Kidney (tissue), 14 donors: ENCODE measurements around the gene TTC27. TPM values are rescaled to one million over a fixed set of nuclear protein-coding genes. Genes with fewer than 3 reads are reported as not detected.

Experiments
- DNase-seq, 5 donors: peaks; one replicate each; pipeline ENCODE4 v3.0.0-alpha.2; 2013 to 2020
- FAIRE-seq: peaks from 2 replicates; lab custom pipeline; 2012; peaks lifted over from hg19 to GRCh38; lab: Jason Lieb, UNC
- H3K27ac ChIP-seq, 2 donors: one replicate each; pipeline ENCODE4 v1.7.0; 2013; ENCODE audit warnings: low read depth in 2 of 2, low read length in 2 of 2, inconsistent platforms in 1 of 2
- H3K27me3 ChIP-seq: one replicate; pipeline ENCODE4 v1.7.1; 2013; ENCODE audit warnings: low read length, inconsistent platforms; ENCODE audit not compliant: control insufficient read depth, insufficient read depth
- H3K36me3 ChIP-seq, 3 donors: one replicate each; pipeline versions ENCODE4 v1.7.0 to v1.7.1; 2013; ENCODE audit warnings: low read length in 3 of 3, control low read depth in 1 of 3, inconsistent platforms in 1 of 3; ENCODE audit not compliant: insufficient read depth in 3 of 3, control insufficient read depth in 2 of 3
- H3K4me1 ChIP-seq, 3 donors: one replicate each; pipeline versions ENCODE4 v1.7.0 to v1.7.1; 2013; ENCODE audit warnings: low read length in 3 of 3, inconsistent platforms in 1 of 3, low read depth in 1 of 3; ENCODE audit not compliant: control insufficient read depth in 2 of 3, insufficient read depth in 2 of 3
- H3K4me3 ChIP-seq, 3 donors: one replicate each; pipeline versions ENCODE4 v1.7.0 to v1.8.1; 2013; ENCODE audit warnings: low read length in 3 of 3, control low read depth in 1 of 3, inconsistent platforms in 1 of 3
- H3K9ac ChIP-seq, 3 donors: one replicate each; pipeline versions ENCODE4 v1.7.0 to v1.7.1; 2013; ENCODE audit warnings: low read length in 3 of 3, control low read depth in 1 of 3, inconsistent platforms in 1 of 3
- H3K9me3 ChIP-seq, 3 donors: one replicate each; pipeline versions ENCODE4 v1.7.0 to v1.7.1; 2013; ENCODE audit warnings: low read length in 3 of 3, control low read depth in 1 of 3, inconsistent platforms in 1 of 3; ENCODE audit not compliant: control insufficient read depth in 2 of 3, insufficient read depth in 1 of 3
- CTCF ChIP-seq: IDR thresholded peaks from 3 replicates; pipeline ENCODE4 v1.5.1; 2012; ENCODE audit warnings: mild to moderate bottlenecking, moderate library complexity, borderline replicate concordance; ENCODE audit not compliant: insufficient read depth; ENCODE audit errors: extremely low read depth
- intact Hi-C: fragments of 100-400 bp; cut with DNase I; formaldehyde crosslinking; loops from one replicate; pipeline ENCODE4 v1.11.1; 2022
- polyA plus RNA-seq: library from polyadenylated mRNA; stranded (reverse); fragments of 350-450 nt; fragmentation: Illumina TruSeq; extraction: RNeasy Lipid Tissue Mini Kit (QIAGEN cat#74804); gene quantifications from one replicate; pipeline ENCODE4 v1.2.3, GENCODE V29; 2014; ENCODE audit warnings: low read depth, low replicate concordance; ENCODE audit not compliant: insufficient read depth
- total RNA-seq: library from RNA; stranded (reverse); fragmentation: NEBNext Ultra II Directional; extraction: Animal tissue kit (Norgen Biotek cat#: 25700); gene quantifications from one replicate; pipeline ENCODE4 v1.2.1, GENCODE V29; 2021
- donor health status: control.
- donor health status: control.
- donor health status: control.
- donor health status: control.
- donor health status: control.
- donor health status: DM: yes; HTN: yes; CAD: no.
- donor health status: Normal renal cell carcinoma (clear cell type).

TTC27 gene
- total and polyA plus RNA-seq, 2 donors from 2014 or later, result 8.0 to 19.7 TPM

- Histone ChIP-seq H3K27ac (no peak overlapping the region), H3K27me3 (no peaks in the 10 kb centered on the region), H3K4me1 (no peaks in the 10 kb centered on the region), H3K4me3 (no peak overlapping the region), H3K9me3 (no peaks in the 10 kb centered on the region), H3K36me3 (no peaks in the 10 kb centered on the region), H3K9ac (no peak overlapping the region)
- no peak for DNase-seq
- no peak for FAIRE-seq
- TF ChIP-seq CTCF, result no peak
- intact Hi-C loops, result no loop called here
These were observed 88.1 kb downstream of the TTC27 start for GRCh38 chr2:32715981-32716380.

GRCh38 chr2:32716598-32716997 is 88.7 kb downstream of the TTC27 start:
- H3K36me3 ChIP-seq, result no peaks in the 10 kb centered on the region
- no peaks in the 10 kb centered on the region for H3K4me1 ChIP-seq
- no peak for TF ChIP-seq CTCF
- intact Hi-C loops, result no loop called here
- H3K4me3 ChIP-seq, result no peak overlapping the region
- DNase-seq, result no peak
- no peaks in the 10 kb centered on the region for H3K9me3 ChIP-seq
- no peak overlapping the region for H3K9ac ChIP-seq
- no peak overlapping the region for H3K27ac ChIP-seq
- no peak for FAIRE-seq
- H3K27me3 ChIP-seq, result no peaks in the 10 kb centered on the region

GRCh38 chr2:32718752-32719151 is 90.9 kb downstream of the TTC27 start:
- intact Hi-C loops, result no loop called here
- Histone ChIP-seq H3K27me3 (no peaks in the 10 kb centered on the region), H3K4me1 (no peaks in the 10 kb centered on the region), H3K36me3 (peaks cover 0 to 2% (median 0%) of the 10 kb centered on the region in 3 donors), H3K9ac (no peak overlapping the region), H3K9me3 (no peaks in the 10 kb centered on the region), H3K27ac (no peak overlapping the region), H3K4me3 (no peak overlapping the region)
- no peak for FAIRE-seq
- TF ChIP-seq CTCF, result no peak
- no peak for DNase-seq

- Histone ChIP-seq H3K27me3 (no peaks in the 10 kb centered on the region), H3K27ac (no peak overlapping the region), H3K4me1 (no peaks in the 10 kb centered on the region), H3K36me3 (peaks cover 0 to 2% (median 0%) of the 10 kb centered on the region in 3 donors), H3K9me3 (no peaks in the 10 kb centered on the region), H3K4me3 (no peak overlapping the region), H3K9ac (no peak overlapping the region)
- no peak for FAIRE-seq
- DNase-seq, result no peak
- intact Hi-C loops, result no loop called here
- TF ChIP-seq CTCF, result no peak
These were observed 91.6 kb downstream of the TTC27 start for GRCh38 chr2:32719430-32719829.
